Activated CD4-positive, alpha-beta memory T cell treated with anti-CD3 and anti-CD28 coated beads, Interleukin-2, amount 10 ng/mL, durations not matched to agents 7 days and 5 days (primary cell): Measurements from ENCODE around the gene TOR1B. TPM values are rescaled to one million over a fixed set of nuclear protein-coding genes. Genes with fewer than 3 reads are reported as not detected.
A peak's percentile ranks its signal among the peaks of the same experiment; 100 is the strongest.

Source experiments
- CTCF ChIA-PET: fragments of 350-600 bp; sonication (Branson Sonifier 250); formaldehyde crosslinking; loops from one replicate; lab custom pipeline; 2021; ENCODE audit warnings: antibody characterized with exemption, inconsistent platforms; lab: Charles Lee
- POLR2A ChIA-PET: fragments of 350-600 bp; sonication (Branson Sonifier 250); formaldehyde crosslinking; loops from one replicate; lab custom pipeline; 2021; ENCODE audit warnings: antibody characterized with exemption; lab: Charles Lee
- DNase-seq: peaks from one replicate; pipeline ENCODE4 v3.0.0-alpha.2; 2020
- H3K27ac Mint-ChIP-seq: one replicate; pipeline ENCODE4 v1.8.0; 2021; ENCODE audit warnings: mild to moderate bottlenecking, mixed read lengths
- H3K27me3 Mint-ChIP-seq: one replicate; pipeline ENCODE4 v1.8.0; 2021; ENCODE audit warnings: mixed read lengths
- H3K36me3 Mint-ChIP-seq: one replicate; pipeline ENCODE4 v1.8.0; 2021; ENCODE audit warnings: low read depth, mixed read lengths
- H3K4me1 Mint-ChIP-seq: one replicate; pipeline ENCODE4 v1.8.0; 2021; ENCODE audit warnings: mixed read lengths
- H3K4me3 Mint-ChIP-seq: one replicate; pipeline ENCODE4 v1.8.0; 2021; ENCODE audit warnings: mild to moderate bottlenecking, mixed read lengths
- H3K9me3 Mint-ChIP-seq: one replicate; pipeline ENCODE4 v1.8.0; 2021; ENCODE audit warnings: mixed read lengths
- total RNA-seq, 2 experiments: library from RNA; stranded (reverse); gene quantifications; one replicate each; pipeline ENCODE4 v1.2.3, GENCODE V29; 2021

The TOR1B gene
- total RNA-seq, 2 experiments from 2014 or later: 29.0 to 30.8 TPM

- H3K27ac Mint-ChIP-seq: peak overlapping the region; percentile 45
- ChIA-PET CTCF (interaction anchor here (1.5 kb wide), 1 partner anchor 16 kb away, joined by 3 read pairs; no protein-coding TSS in a partner anchor), POLR2A (no interaction called here)
- no peaks in the 10 kb centered on the region for H3K9me3 Mint-ChIP-seq
- no peak for DNase-seq
- no peak overlapping the region for H3K4me3 Mint-ChIP-seq
- H3K36me3 Mint-ChIP-seq: peaks cover 58% of the 10 kb centered on the region
- H3K27me3 Mint-ChIP-seq: no peaks in the 10 kb centered on the region
- H3K4me1 Mint-ChIP-seq: peaks cover 30% of the 10 kb centered on the region
Measured at GRCh38 chr9:129806061-129806460, 3.1 kb downstream of the TOR1B start.

DNA sequence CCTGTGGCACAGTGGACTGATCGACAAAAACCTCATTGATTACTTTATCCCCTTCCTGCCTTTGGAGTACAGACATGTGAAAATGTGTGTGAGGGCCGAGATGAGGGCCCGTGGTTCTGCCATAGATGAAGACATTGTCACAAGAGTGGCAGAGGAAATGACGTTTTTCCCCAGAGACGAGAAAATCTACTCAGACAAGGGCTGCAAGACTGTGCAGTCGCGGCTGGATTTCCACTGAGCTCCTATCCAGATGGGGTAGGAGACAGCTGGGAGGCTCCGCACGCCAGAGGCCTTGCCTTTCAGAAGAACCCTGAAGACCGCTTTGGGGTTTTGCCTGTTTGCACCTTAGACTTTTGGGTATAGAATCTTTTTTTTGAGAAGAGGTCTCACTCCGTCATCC lies 6.4 kb downstream of the TOR1B start:
- no peak overlapping the region for H3K27ac Mint-ChIP-seq
- no peaks in the 10 kb centered on the region for H3K27me3 Mint-ChIP-seq
- POLR2A ChIA-PET: interaction anchor here (0.8 to 1.6 kb wide), 2 partner anchors 17 to 20 kb away, joined by 3 to 5 read pairs; no protein-coding TSS in a partner anchor
- peaks cover 25% of the 10 kb centered on the region for H3K4me1 Mint-ChIP-seq
- CTCF ChIA-PET: no interaction called here
- no peak for DNase-seq
- no peaks in the 10 kb centered on the region for H3K9me3 Mint-ChIP-seq
- H3K4me3 Mint-ChIP-seq: no peak overlapping the region
- peaks cover 75% of the 10 kb centered on the region for H3K36me3 Mint-ChIP-seq

DNA sequence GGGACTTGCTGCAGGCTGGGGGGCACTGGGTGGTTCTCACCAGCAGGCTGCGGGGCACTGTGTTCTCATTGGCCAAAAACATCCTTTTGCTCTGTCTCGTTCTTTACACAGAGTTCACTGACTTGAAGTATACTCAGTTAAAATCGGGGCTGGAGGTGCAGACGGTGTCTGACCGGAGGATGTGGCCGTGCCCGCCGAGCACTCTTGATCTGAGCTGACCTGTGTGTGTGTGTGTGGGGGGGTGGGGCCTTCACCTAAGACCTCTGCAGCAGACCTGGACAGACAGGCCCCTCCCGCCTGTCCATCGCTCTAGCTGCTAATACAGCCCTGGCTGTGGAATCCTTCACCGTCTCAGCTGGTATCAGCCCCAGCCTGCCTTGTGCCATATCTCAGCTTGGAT lies 7.1 kb downstream of the TOR1B start:
- H3K4me1 Mint-ChIP-seq: peaks cover 26% of the 10 kb centered on the region
- H3K36me3 Mint-ChIP-seq: peaks cover 76% of the 10 kb centered on the region
- H3K9me3 Mint-ChIP-seq: no peaks in the 10 kb centered on the region
- H3K27me3 Mint-ChIP-seq: no peaks in the 10 kb centered on the region
- ChIA-PET POLR2A (interaction anchor here (1.0 to 3.1 kb wide), 3 partner anchors 12 to 53 kb away, joined by 3 to 15 read pairs (median 5); no protein-coding TSS in a partner anchor), CTCF (no interaction called here)
- H3K27ac Mint-ChIP-seq: no peak overlapping the region
- H3K4me3 Mint-ChIP-seq: no peak overlapping the region
- DNase-seq: no peak

GRCh38 chr9:129810788-129811187 lies 7.8 kb downstream of the TOR1B start:
- Mint-ChIP-seq H3K27me3 (no peaks in the 10 kb centered on the region), H3K4me3 (no peak overlapping the region), H3K9me3 (no peaks in the 10 kb centered on the region), H3K36me3 (peaks cover 79% of the 10 kb centered on the region), H3K4me1 (peaks cover 20% of the 10 kb centered on the region), H3K27ac (no peak overlapping the region)
- POLR2A ChIA-PET: interaction anchor here (1.0 to 3.1 kb wide), 4 partner anchors 12 to 53 kb away, joined by 3 to 15 read pairs (median 4); no protein-coding TSS in a partner anchor
- CTCF ChIA-PET: interaction anchor here (1.2 to 2.0 kb wide), 2 partner anchors 27 to 73 kb away, joined by 3 to 6 read pairs; no protein-coding TSS in a partner anchor
- DNase-seq: no peak

DNA sequence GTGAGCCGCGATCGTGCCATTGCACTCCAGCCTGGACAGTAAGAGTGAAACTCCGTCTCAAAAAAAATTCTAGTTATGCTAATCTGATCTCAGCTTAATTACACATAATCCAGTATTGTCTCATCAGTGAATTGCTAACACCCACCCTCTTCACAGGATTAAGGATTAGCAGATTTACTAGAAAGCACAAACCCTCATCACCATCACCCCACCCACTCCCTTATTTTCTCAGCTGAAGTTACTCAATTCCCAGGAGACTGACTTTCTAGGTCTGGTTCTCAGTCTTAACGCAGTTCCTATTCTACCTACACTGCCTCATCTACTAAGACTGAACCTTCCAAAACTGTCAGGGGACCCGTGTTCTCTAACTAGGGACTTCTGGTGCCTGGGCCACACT lies 9.0 kb downstream of the TOR1B start:
- POLR2A ChIA-PET: interaction anchor here (1.0 to 3.1 kb wide), 4 partner anchors 11 to 73 kb away, joined by 3 to 15 read pairs (median 4); no protein-coding TSS in a partner anchor
- Mint-ChIP-seq H3K4me3 (no peak overlapping the region), H3K4me1 (peaks cover 13% of the 10 kb centered on the region), H3K27ac (no peak overlapping the region), H3K27me3 (no peaks in the 10 kb centered on the region), H3K36me3 (peaks cover 81% of the 10 kb centered on the region), H3K9me3 (no peaks in the 10 kb centered on the region)
- DNase-seq: no peak
- CTCF ChIA-PET: interaction anchor here (0.5 to 2.0 kb wide), 3 partner anchors 28 to 74 kb away, joined by 3 to 6 read pairs (median 3); no protein-coding TSS in a partner anchor

DNA sequence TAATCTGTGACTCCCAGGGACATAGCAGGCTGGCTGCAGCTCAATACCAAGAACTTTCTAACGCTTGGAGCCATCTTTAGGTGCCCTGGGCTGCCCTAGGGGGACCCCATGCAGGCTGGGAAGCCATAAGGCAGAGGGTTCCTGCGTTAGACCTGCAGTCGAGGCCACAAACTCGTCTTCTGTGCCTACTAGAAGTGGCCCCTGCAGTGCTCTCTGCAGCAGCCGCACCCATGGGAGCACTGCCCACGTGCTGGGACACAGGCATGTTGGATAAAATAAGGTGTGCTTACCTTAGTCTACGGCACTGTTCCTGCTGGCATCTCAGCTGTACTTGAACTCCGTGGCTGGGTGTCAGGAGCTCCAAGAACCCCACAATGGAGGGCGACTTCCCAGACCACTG lies 9.4 kb downstream of the TOR1B start:
- Mint-ChIP-seq H3K9me3 (no peaks in the 10 kb centered on the region), H3K4me3 (no peak overlapping the region)

GRCh38 chr9:129813661-129814060 lies 10.7 kb downstream of the TOR1B start:
- no peak for DNase-seq
- no peaks in the 10 kb centered on the region for H3K9me3 Mint-ChIP-seq
- CTCF ChIA-PET: no interaction called here
- H3K4me1 Mint-ChIP-seq: peaks cover 12% of the 10 kb centered on the region
- no peak overlapping the region for H3K4me3 Mint-ChIP-seq
- H3K27me3 Mint-ChIP-seq: no peaks in the 10 kb centered on the region
- H3K36me3 Mint-ChIP-seq: peaks cover 80% of the 10 kb centered on the region
- H3K27ac Mint-ChIP-seq: no peak overlapping the region
- POLR2A ChIA-PET: interaction anchor here (1.0 to 1.1 kb wide), 2 partner anchors 10 to 21 kb away, joined by 3 to 4 read pairs; partner anchors contain the start of gene TOR1A

More for the DNA sequence above, 9.4 kb downstream of the TOR1B start:
- DNase-seq: no peak
- Mint-ChIP-seq H3K27me3 (no peaks in the 10 kb centered on the region), H3K4me1 (peaks cover 13% of the 10 kb centered on the region), H3K36me3 (peaks cover 81% of the 10 kb centered on the region), H3K27ac (no peak overlapping the region)
- ChIA-PET POLR2A (interaction anchor here (1.0 to 3.1 kb wide), 3 partner anchors 10 to 73 kb away, joined by 4 to 15 read pairs (median 4); no protein-coding TSS in a partner anchor), CTCF (interaction anchor here (2.0 kb wide), 1 partner anchor 75 kb away, joined by 6 read pairs; no protein-coding TSS in a partner anchor)

GRCh38 chr9:129814432-129815223 lies 11.6 kb downstream of the TOR1B start:
- H3K27me3 Mint-ChIP-seq: no peaks in the 10 kb centered on the region
- no peak for DNase-seq
- peaks cover 75% of the 10 kb centered on the region for H3K36me3 Mint-ChIP-seq
- no peak overlapping the region for H3K4me3 Mint-ChIP-seq
- no peaks in the 10 kb centered on the region for H3K9me3 Mint-ChIP-seq
- H3K27ac Mint-ChIP-seq: peak overlapping the region; percentile 11
- CTCF ChIA-PET: no interaction called here
- H3K4me1 Mint-ChIP-seq: peaks cover 10% of the 10 kb centered on the region
- POLR2A ChIA-PET: interaction anchor here (0.7 to 1.1 kb wide), 2 partner anchors 11 to 20 kb away, joined by 3 to 4 read pairs; no protein-coding TSS in a partner anchor

GRCh38 chr9:129815278-129815677 lies 12.3 kb downstream of the TOR1B start:
- peaks cover 10% of the 10 kb centered on the region for H3K4me1 Mint-ChIP-seq
- POLR2A ChIA-PET: no interaction called here
- H3K27me3 Mint-ChIP-seq: no peaks in the 10 kb centered on the region
- no peak overlapping the region for H3K4me3 Mint-ChIP-seq
- H3K27ac Mint-ChIP-seq: no peak overlapping the region
- CTCF ChIA-PET: no interaction called here
- H3K36me3 Mint-ChIP-seq: peaks cover 71% of the 10 kb centered on the region
- H3K9me3 Mint-ChIP-seq: no peaks in the 10 kb centered on the region
- DNase-seq: no peak

- Mint-ChIP-seq H3K27ac (no peak overlapping the region), H3K36me3 (peaks cover 65% of the 10 kb centered on the region), H3K27me3 (no peaks in the 10 kb centered on the region), H3K4me1 (peaks cover 7% of the 10 kb centered on the region), H3K4me3 (no peak overlapping the region), H3K9me3 (no peaks in the 10 kb centered on the region)
- no peak for DNase-seq
- ChIA-PET POLR2A (interaction anchor here (1.6 kb wide), 1 partner anchor 13 kb away, joined by 7 read pairs; the partner anchor contains the start of gene TOR1B), CTCF (interaction anchor here (1.2 to 1.4 kb wide), 2 partner anchors 79 to 90 kb away, joined by 3 to 5 read pairs; no protein-coding TSS in a partner anchor)
Measured at GRCh38 chr9:129816501-129817435, 13.8 kb downstream of the TOR1B start.

DNA sequence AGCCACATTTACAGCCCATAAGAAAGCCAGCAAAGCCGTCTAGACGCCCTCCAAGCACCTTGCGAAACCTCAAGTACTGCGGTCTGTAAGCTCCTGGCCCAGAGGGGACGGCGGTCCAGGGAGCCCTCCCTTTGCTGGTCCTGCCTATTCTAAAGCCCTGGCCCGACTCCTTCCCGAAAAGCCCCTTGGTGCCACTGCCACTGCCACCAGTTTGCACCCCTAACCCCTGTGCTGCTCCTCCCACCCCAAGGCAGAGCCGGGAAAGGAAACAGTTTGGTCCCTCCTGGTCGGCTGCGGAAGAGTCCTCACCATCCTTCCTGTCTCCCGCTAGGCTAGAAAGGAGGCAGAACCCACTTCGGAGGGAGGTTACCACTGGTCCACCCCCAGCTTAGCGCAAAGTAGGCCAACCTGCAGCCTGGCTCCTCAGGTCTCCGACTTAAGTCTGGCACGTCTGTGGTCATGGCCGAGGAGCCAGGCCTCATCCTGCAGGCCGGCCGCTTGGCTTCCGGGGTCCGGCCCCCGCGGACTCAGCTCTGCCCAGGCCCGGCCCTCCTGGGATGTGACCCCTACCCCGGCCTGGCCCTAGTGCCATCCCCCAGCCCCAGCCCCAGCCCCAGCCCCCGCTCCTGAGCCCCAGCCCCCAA lies 20.0 kb downstream of the TOR1B start:
- peak overlapping the region; percentile 82 for H3K4me3 Mint-ChIP-seq
- ChIA-PET POLR2A (interaction anchor here (0.7 to 5.5 kb wide), 11 partner anchors 12 to 305 kb away, joined by 3 to 50 read pairs (median 4); partner anchors contain the start of genes C9orf78 and USP20), CTCF (no interaction called here)
- peaks cover 13% of the 10 kb centered on the region for H3K4me1 Mint-ChIP-seq
- H3K9me3 Mint-ChIP-seq: no peaks in the 10 kb centered on the region
- H3K36me3 Mint-ChIP-seq: peaks cover 41% of the 10 kb centered on the region
- peak overlapping the region; percentile 66 for H3K27ac Mint-ChIP-seq
- DNase-seq: peak; percentile 49
- H3K27me3 Mint-ChIP-seq: no peaks in the 10 kb centered on the region

DNA sequence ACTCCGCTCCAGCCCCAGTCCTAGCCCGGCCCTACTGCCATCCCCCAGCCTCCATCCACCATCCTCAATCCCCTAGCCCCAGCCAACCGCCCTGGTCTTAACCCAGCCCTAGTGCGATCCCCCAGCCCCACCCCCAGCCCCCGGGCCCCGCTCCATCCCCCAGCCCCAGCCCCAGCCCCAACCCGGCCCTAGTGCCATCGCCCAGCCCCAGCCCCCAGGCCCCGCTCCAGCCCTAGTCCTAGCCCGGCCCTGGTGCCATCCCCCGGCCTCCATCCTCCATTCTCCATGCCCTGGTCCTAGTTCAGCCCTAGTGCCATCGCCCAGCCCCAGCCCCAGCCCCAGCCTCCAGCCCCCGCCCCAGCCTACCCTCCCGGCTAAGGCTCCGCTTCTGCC lies 20.6 kb downstream of the TOR1B start:
- POLR2A ChIA-PET: interaction anchor here (0.6 to 5.5 kb wide), 10 partner anchors 10 to 305 kb away, joined by 3 to 50 read pairs (median 4); partner anchors contain the start of genes C9orf78, TOR1B and USP20
- no peaks in the 10 kb centered on the region for H3K9me3 Mint-ChIP-seq
- peak overlapping the region; percentile 82 for H3K4me3 Mint-ChIP-seq
- H3K27ac Mint-ChIP-seq: peak overlapping the region; percentile 66
- peaks cover 40% of the 10 kb centered on the region for H3K36me3 Mint-ChIP-seq
- H3K4me1 Mint-ChIP-seq: peaks cover 15% of the 10 kb centered on the region
- DNase-seq: no peak
- CTCF ChIA-PET: no interaction called here
- H3K27me3 Mint-ChIP-seq: no peaks in the 10 kb centered on the region
